HG03139 (cell line): Measurements from ENCODE around the gene HRCT1.
"Not testable (repeated sequence)": the region's sequence is repeated elsewhere in the genome, so short reads cannot be mapped to it uniquely, and the experiment has no call there.

Experiments used
- ATAC-seq: cut with Tn5 transposase; IDR thresholded peaks from one replicate; pipeline ENCODE4 v1.9.1; 2021; ENCODE audit not compliant: unreplicated experiment

Gene HRCT1

GRCh38 chr9:35905912-35906679 is at the start of gene HRCT1:
TSS of gene HRCT1 (plus strand) at chr9:35906202. CDS start at chr9:35906288, 86 bp downstream.
- no peak for ATAC-seq

DNA sequence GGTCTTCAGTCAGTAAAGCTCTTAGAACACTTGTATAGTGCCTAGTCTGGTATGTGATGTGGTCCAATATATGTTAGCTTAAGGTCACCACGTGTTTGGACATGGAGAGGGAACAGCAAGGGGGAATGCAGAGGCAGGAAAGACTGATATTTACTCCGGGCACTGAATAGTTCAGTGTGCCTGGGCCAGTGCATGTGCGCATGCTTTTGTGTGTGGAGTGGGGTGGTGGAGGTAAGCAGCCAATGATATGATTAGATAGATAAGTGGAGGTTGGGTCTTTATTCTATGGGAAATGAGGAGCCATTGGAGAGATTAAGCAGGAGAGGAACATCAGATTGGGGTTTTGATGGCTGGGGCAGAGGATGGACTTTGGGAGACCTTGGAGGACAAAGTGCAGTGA is 49.8 kb upstream of the HRCT1 start:
- ATAC-seq, result no peak

DNA sequence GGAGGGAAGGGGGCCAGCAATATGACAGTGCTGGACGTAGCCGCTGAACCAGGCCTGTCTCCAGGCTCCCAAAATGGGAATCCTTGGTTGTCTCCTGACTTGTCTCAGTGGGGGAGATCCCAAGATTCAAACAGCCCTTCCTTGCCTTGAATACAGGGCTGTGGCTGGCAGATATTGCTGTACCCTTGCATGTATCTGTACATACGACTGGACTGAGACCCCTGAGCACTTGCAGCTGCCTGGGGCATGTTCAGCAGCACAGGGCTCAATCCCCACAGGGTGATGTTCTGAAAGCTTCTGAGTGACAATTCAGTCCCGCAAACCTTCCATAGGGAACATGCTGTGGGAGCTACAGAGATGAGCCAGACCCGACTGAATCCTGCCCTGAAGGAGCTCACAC is 49.1 kb upstream of the HRCT1 start:
- ATAC-seq, result no peak

- ATAC-seq, result no peak
Observed at GRCh38 chr9:35858458-35858857, 47.5 kb upstream of the HRCT1 start.

- ATAC-seq, result no peak
Observed at GRCh38 chr9:35859310-35859989, 46.6 kb upstream of the HRCT1 start.

DNA sequence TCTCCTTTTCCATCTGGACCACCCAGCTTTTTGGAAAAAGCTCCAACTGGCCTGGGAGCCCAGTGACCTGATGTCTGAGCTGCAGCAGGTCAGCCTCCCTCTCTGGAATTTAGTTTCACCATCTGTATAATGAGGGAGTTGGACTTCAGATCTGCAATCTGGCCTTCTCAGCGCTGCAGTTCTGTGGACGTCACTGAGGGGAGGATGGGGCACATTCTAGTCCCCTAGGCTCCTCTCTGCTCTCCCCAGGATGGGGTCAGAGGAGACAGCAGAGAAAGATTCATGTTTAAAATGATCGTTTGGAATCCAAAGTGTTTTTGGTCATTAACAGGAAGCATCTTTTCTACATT is 46.0 kb upstream of the HRCT1 start:
- ATAC-seq, result no peak

GRCh38 chr9:35861161-35861897 is 44.7 kb upstream of the HRCT1 start:
- ATAC-seq, result no peak

GRCh38 chr9:35862328-35862727 is 43.7 kb upstream of the HRCT1 start:
- ATAC-seq, result no peak

DNA sequence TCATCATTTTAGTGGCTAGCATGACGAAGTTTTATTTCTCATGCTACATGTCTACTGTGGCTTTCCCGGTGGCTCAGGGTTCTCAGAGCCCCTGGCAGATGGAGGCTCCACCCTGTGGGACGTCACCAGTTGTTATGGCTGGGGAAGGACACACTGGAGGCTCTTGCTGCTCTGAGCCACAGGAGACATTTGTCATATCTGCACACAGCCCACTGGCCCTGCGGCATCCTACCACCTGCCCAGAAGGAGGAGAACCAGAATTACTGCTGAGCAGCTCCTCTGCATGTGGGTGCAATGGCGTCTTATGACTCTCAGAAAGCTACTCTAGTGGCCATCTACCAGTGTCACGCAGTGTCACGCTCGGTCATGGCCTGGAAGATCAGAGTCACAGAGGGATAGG is 42.4 kb upstream of the HRCT1 start:
- ATAC-seq, result no peak

GRCh38 chr9:35864695-35865255 is 41.2 kb upstream of the HRCT1 start:
- no peak for ATAC-seq

- ATAC-seq, result no peak
Observed at GRCh38 chr9:35867538-35867937, 38.5 kb upstream of the HRCT1 start.

GRCh38 chr9:35868933-35869332 is 37.1 kb upstream of the HRCT1 start:
- ATAC-seq, result no peak

GRCh38 chr9:35869621-35870216 is 36.3 kb upstream of the HRCT1 start:
- ATAC-seq, result no peak

GRCh38 chr9:35870351-35870923 is 35.6 kb upstream of the HRCT1 start, which contains the start of gene OR13J1:
TSS of gene OR13J1 (minus strand) at chr9:35870401. CDS start at chr9:35870401, 0 bp downstream.
- no peak for ATAC-seq

- no peak for ATAC-seq
Observed at GRCh38 chr9:35871545-35871944, 34.5 kb upstream of the HRCT1 start.

GRCh38 chr9:35872505-35872904 is 33.5 kb upstream of the HRCT1 start:
- ATAC-seq, result no peak

DNA sequence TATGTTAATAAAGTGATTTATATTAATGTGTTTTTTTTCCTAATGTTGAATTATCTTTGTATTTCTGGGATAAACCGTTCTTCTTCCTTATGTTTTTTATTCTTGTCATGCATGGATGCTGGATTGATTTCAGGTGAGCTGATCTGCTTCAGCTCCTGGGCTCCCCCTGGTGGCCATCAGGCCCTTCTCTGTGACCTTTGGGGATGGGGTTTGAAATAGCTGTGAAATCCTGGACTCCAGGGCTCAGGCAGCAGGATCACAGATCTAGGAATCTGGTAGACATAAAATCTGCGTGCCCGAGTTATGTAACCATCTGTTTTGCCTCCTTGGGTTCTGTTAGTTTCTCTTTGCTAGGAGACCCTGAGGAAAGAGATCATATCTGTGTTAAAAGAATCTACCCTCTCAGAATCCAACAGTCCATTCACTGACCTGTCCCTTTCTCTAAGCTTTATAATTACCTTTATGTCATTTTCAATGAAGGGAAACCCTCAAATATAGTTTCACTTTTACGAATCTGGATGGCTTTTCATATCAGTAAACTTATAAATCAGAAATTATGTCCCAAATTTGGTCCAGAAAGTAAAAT is 23.6 kb upstream of the HRCT1 start:
- ATAC-seq, result no peak

DNA sequence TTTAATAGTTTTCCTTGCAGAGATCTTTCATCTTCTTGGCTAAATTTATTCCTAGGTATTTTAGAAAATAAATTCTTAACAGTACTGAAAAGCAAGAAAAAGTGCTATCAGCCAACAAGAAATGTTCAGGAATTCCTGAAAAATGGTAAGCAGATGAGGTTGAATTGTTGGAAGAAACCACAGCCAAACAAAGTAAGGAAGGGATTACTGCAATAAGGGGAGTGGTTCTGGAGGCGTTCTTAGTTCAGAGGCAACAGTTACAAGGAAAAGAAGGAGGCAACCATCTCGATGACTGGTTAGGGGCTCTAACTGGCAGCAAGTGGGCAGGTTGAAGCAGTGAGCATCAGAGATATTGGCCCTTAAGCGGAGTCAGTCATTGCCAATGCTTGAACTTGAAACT is 23.0 kb upstream of the HRCT1 start:
- no peak for ATAC-seq

- not testable (repeated sequence) for ATAC-seq
Observed at GRCh38 chr9:35884908-35885307, 21.1 kb upstream of the HRCT1 start.

GRCh38 chr9:35891646-35892045 is 14.4 kb upstream of the HRCT1 start:
- ATAC-seq, result no peak
